CD14-positive monocyte (primary cell): ENCODE results near the gene TMEM158. TPM values are rescaled to one million over a fixed set of nuclear protein-coding genes. Genes with fewer than 3 reads are reported as not detected.

Experiments used
- DNase-seq, 3 donors: peaks; one replicate each; pipeline ENCODE4 v3.0.0-alpha.2; 2011 to 2022
- H2AFZ ChIP-seq: 2 replicates; pipeline ENCODE4 v1.6.0; 2012; ENCODE audit warnings: mild to moderate bottlenecking, low read depth, low read length, inconsistent platforms; ENCODE audit not compliant: insufficient read depth, poor library complexity, severe bottlenecking
- H3K27ac ChIP-seq, 2 donors: 1 replicate in 1 of 2; 2 replicates in 1 of 2; pipeline ENCODE4 v1.5.1; 2012 to 2013; ENCODE audit warnings: low read length in 2 of 2, control low read depth in 1 of 2, inconsistent platforms in 1 of 2, low read depth in 1 of 2, mild to moderate bottlenecking in 1 of 2
- H3K27me3 ChIP-seq, 2 donors: one replicate each; pipeline versions ENCODE4 v1.6.0 to v1.6.1; 2011 to 2013; ENCODE audit warnings: low read length in 2 of 2; ENCODE audit not compliant: control insufficient read depth in 2 of 2, insufficient read depth in 2 of 2
- H3K36me3 ChIP-seq, 2 donors: replicated peaks in 1 of 2; 1 replicate in 1 of 2; 2 replicates in 1 of 2; pipeline versions ENCODE4 v1.5.1 to v1.6.1; 2012 to 2013; ENCODE audit warnings: low read length in 2 of 2, control low read depth in 1 of 2, inconsistent platforms in 1 of 2, mild to moderate bottlenecking in 1 of 2; ENCODE audit not compliant: insufficient read depth in 2 of 2, control insufficient read depth in 1 of 2
- H3K4me1 ChIP-seq, 2 donors: 1 replicate in 1 of 2; 2 replicates in 1 of 2; pipeline versions ENCODE4 v1.5.1 to v1.6.1; 2012 to 2013; ENCODE audit warnings: low read length in 2 of 2, control low read depth in 1 of 2, inconsistent platforms in 1 of 2, mild to moderate bottlenecking in 1 of 2, moderate library complexity in 1 of 2; ENCODE audit not compliant: insufficient read depth in 2 of 2, control insufficient read depth in 1 of 2
- H3K4me2 ChIP-seq: replicated peaks from 2 replicates; pipeline ENCODE3; 2012; ENCODE audit warnings: low read length, moderate library complexity, mild to moderate bottlenecking; ENCODE audit not compliant: poor library complexity, severe bottlenecking; ENCODE audit errors: extremely low read depth
- H3K4me3 ChIP-seq, 3 experiments: fragments of 200-600 bp in 1 of 3; sonication (generic) in 1 of 3; replicated peaks in 1 of 3; 1 replicate in 2 of 3; 2 replicates in 1 of 3; pipeline ENCODE4 v1.5.1; 2011 to 2013; ENCODE audit warnings: low read length in 3 of 3, mild to moderate bottlenecking in 3 of 3, control low read depth in 2 of 3, low read depth in 2 of 3, inconsistent platforms in 1 of 3, moderate library complexity in 1 of 3
- H3K79me2 ChIP-seq: 2 replicates; pipeline ENCODE4 v1.6.0; 2012; ENCODE audit warnings: mild to moderate bottlenecking, control low read depth, inconsistent platforms, low read length, moderate library complexity; ENCODE audit not compliant: insufficient read depth
- H3K9ac ChIP-seq: 2 replicates; pipeline ENCODE4 v1.6.0; 2017; ENCODE audit warnings: low read length, mild to moderate bottlenecking; ENCODE audit not compliant: insufficient read depth, poor library complexity, severe bottlenecking
- H3K9me3 ChIP-seq, 2 donors: replicated peaks in 1 of 2; 1 replicate in 1 of 2; 2 replicates in 1 of 2; pipeline versions ENCODE4 v1.5.1 to v1.6.1; 2012 to 2013; ENCODE audit warnings: low read length in 2 of 2, control low read depth in 1 of 2; ENCODE audit not compliant: control insufficient read depth in 1 of 2, insufficient read depth in 1 of 2
- H4K20me1 ChIP-seq: 2 replicates; pipeline ENCODE4 v1.6.0; 2012; ENCODE audit warnings: mild to moderate bottlenecking, low read length, control low read depth, moderate library complexity; ENCODE audit not compliant: insufficient read depth
- H3K27ac Mint-ChIP-seq, 7 donors: one replicate each; pipeline ENCODE4 v1.8.0; 2020; ENCODE audit warnings: mild to moderate bottlenecking in 7 of 7, mixed read lengths in 7 of 7, moderate library complexity in 6 of 7, inconsistent platforms in 2 of 7
- H3K27me3 Mint-ChIP-seq, 3 donors: one replicate each; pipeline ENCODE4 v1.8.0; 2021 to 2022; ENCODE audit warnings: low read depth in 3 of 3, mild to moderate bottlenecking in 3 of 3, mixed read lengths in 3 of 3, moderate library complexity in 3 of 3, inconsistent platforms in 1 of 3
- H3K36me3 Mint-ChIP-seq, 2 donors: one replicate each; pipeline ENCODE4 v1.8.0; 2020; ENCODE audit warnings: mixed read lengths in 2 of 2, inconsistent platforms in 1 of 2, mild to moderate bottlenecking in 1 of 2
- H3K4me1 Mint-ChIP-seq: one replicate; pipeline ENCODE4 v1.8.0; 2020; ENCODE audit warnings: mild to moderate bottlenecking, mixed read lengths
- H3K4me3 Mint-ChIP-seq, 2 donors: one replicate each; pipeline ENCODE4 v1.8.0; 2020; ENCODE audit warnings: mild to moderate bottlenecking in 2 of 2, mixed read lengths in 2 of 2, moderate library complexity in 1 of 2
- H3K9me3 Mint-ChIP-seq, 7 donors: one replicate each; pipeline ENCODE4 v1.8.0; 2020 to 2022; ENCODE audit warnings: mixed read lengths in 7 of 7, mild to moderate bottlenecking in 6 of 7, moderate library complexity in 6 of 7, inconsistent platforms in 2 of 7
- CTCF ChIP-seq: fragments of 200-600 bp; IDR thresholded peaks from one replicate; pipeline ENCODE4 v1.8.0; 2022; ENCODE audit warnings: antibody characterized with exemption, mild to moderate bottlenecking
- WGBS: methylation state at CpG from one replicate; pipeline ENCODE4 v1.1.5; 2013; ENCODE audit warnings: missing lambda C conversion rate; ENCODE audit not compliant: insufficient coverage; 5-methylcytosine and 5-hydroxymethylcytosine counted together
- intact Hi-C, 2 donors: fragments of 100-400 bp; cut with micrococcal nuclease; formaldehyde crosslinking; loops; one replicate each; pipeline versions ENCODE4 v1.15.0 to v1.15.1; 2023
- polyA plus RNA-seq, 3 donors: library from polyadenylated mRNA; depleted of rRNA in 1 of 3; unstranded in 2 of 3; stranded (reverse) in 1 of 3; fragments of 300-500 nt in 2 of 3; fragments of >200 nt in 1 of 3; fragmentation: Illumina TruSeq in 2 of 3; gene quantifications; 1 replicate in 2 of 3; 2 replicates in 1 of 3; pipeline ENCODE4 v1.2.3, GENCODE V29; 2012 to 2021

TMEM158 gene
- polyA plus RNA-seq, 3 donors, result 0.19 to 0.88 TPM; not detected in 1

- H3K4me3 Mint-ChIP-seq, result peak overlapping the region; percentile 81 to 92
These were observed 452 bp downstream of the TMEM158 start for GRCh38 chr3:45225465-45226205.

More at GRCh38 chr3:45225465-45226205, 452 bp downstream of the TMEM158 start:
- Mint-ChIP-seq H3K27me3 (peaks cover 57 to 63% (median 63%) of the 10 kb centered on the region in 3 donors), H3K4me1 (peaks cover 8% of the 10 kb centered on the region), H3K36me3 (peaks cover 5 to 6% of the 10 kb centered on the region in 2 donors), H3K27ac (no peak overlapping the region), H3K9me3 (peaks cover 0 to 6% (median 5%) of the 10 kb centered on the region in 7 donors)
- Histone ChIP-seq H3K4me1 (peaks cover 9 to 12% of the 10 kb centered on the region in 2 donors), H3K4me3 (peak overlapping the region; percentile 34 to 72 (median 45)), H3K9ac (no peak overlapping the region), H3K4me2 (peak overlapping the region; percentile 73), H3K79me2 (no peaks in the 10 kb centered on the region), H3K9me3 (peaks cover 0 to 3% of the 10 kb centered on the region in 2 donors), H2AFZ (peak overlapping the region; percentile 67), H4K20me1 (no peaks in the 10 kb centered on the region), H3K27ac (no peak overlapping the region), H3K36me3 (no peaks in the 10 kb centered on the region), H3K27me3 (peaks cover 47 to 67% of the 10 kb centered on the region in 2 donors)
- intact Hi-C loops, result loop anchor here (2.0 to 10.0 kb wide), 3 partner anchors 273 to 439 kb away; no protein-coding TSS in a partner anchor
- TF ChIP-seq CTCF, result no peak
- under 1% methylated on average over 128 of the region's 131 CpGs for WGBS
- DNase-seq, result no peak
